ENCODE results near the gene COX10.

Gene COX10

DNA sequence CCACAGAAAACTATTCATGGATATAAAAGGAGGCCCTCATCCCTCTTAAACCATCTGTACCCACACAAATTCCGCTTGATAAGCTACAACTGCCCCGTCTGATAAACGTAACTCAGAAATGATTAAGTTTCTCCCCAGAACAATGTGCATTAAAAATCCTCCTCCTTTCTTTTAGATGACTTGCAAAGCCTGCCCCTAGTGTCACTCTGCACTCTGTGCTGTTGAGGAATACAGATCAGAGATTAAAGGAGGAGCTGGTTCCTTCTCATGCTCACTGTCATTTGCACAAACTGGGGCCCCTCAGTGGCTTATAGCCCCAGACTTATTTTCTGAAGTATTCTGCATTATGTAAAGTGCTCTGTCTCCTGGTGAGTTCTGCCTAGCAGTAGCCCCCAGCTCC, 134.1 kb downstream of the COX10 start:
- H3K4me3 ChIP-seq (ENCODE audit: low read length in 2 of 2), result no peak overlapping the region
- no peaks in the 10 kb centered on the region for H3K4me1 ChIP-seq (ENCODE audit: control insufficient read depth, insufficient read depth, low read length)
- peaks cover 11 to 16% of the 10 kb centered on the region in 2 donors for H3K36me3 ChIP-seq (ENCODE audit: control insufficient read depth in 2 of 2, insufficient read depth in 2 of 2, low read length in 2 of 2)
- H3K9me3 ChIP-seq (ENCODE audit: control insufficient read depth in 2 of 2, low read length in 2 of 2), result no peaks in the 10 kb centered on the region
- H3K27me3 ChIP-seq (ENCODE audit: control insufficient read depth in 1 of 2, insufficient read depth in 2 of 2, low read length in 2 of 2), result no peaks in the 10 kb centered on the region
- H3K27ac ChIP-seq (ENCODE audit: low read length), result no peak overlapping the region
- no peak overlapping the region for H3K9ac ChIP-seq (ENCODE audit: low read length in 2 of 2)

DNA sequence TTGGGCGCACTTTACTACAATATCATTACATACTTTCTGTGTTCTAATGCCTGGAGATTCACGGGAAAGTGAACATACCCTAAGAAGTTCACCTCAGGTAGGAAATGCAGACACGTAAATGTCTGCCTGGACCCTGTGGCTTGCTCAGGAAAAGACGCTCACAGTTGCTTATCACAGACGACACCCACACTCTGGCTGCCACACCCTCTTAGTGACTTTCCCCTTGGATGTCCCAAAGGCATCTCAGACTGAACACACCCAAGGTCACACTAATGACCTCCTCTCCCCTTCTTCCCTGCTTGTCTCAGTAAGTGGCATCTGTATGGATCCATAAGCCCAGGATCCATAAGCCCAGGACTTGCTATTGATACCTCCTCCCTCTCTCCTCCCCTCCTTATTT, 134.8 kb downstream of the COX10 start:
- H3K36me3 ChIP-seq (ENCODE audit: control insufficient read depth in 2 of 2, insufficient read depth in 2 of 2, low read length in 2 of 2), result peaks cover 11 to 20% of the 10 kb centered on the region in 2 donors
- H3K4me3 ChIP-seq (ENCODE audit: low read length in 2 of 2), result no peak overlapping the region
- no peaks in the 10 kb centered on the region for H3K27me3 ChIP-seq (ENCODE audit: control insufficient read depth in 1 of 2, insufficient read depth in 2 of 2, low read length in 2 of 2)
- no peak overlapping the region for H3K27ac ChIP-seq (ENCODE audit: low read length)
- H3K4me1 ChIP-seq (ENCODE audit: control insufficient read depth, insufficient read depth, low read length), result no peaks in the 10 kb centered on the region
- no peak overlapping the region for H3K9ac ChIP-seq (ENCODE audit: low read length in 2 of 2)
- no peaks in the 10 kb centered on the region for H3K9me3 ChIP-seq (ENCODE audit: control insufficient read depth in 2 of 2, low read length in 2 of 2)

- no peak overlapping the region for H3K9ac ChIP-seq (ENCODE audit: low read length in 2 of 2)
- H3K4me1 ChIP-seq (ENCODE audit: control insufficient read depth, insufficient read depth, low read length), result no peaks in the 10 kb centered on the region
- H3K9me3 ChIP-seq (ENCODE audit: control insufficient read depth in 2 of 2, low read length in 2 of 2), result no peaks in the 10 kb centered on the region
- no peak overlapping the region for H3K27ac ChIP-seq (ENCODE audit: low read length)
- no peak overlapping the region for H3K4me3 ChIP-seq (ENCODE audit: low read length in 2 of 2)
- no peaks in the 10 kb centered on the region for H3K27me3 ChIP-seq (ENCODE audit: control insufficient read depth in 1 of 2, insufficient read depth in 2 of 2, low read length in 2 of 2)
- peaks cover 14 to 24% of the 10 kb centered on the region in 2 donors for H3K36me3 ChIP-seq (ENCODE audit: control insufficient read depth in 2 of 2, insufficient read depth in 2 of 2, low read length in 2 of 2)
Measured at GRCh38 chr17:14204546-14204945, 135.2 kb downstream of the COX10 start.

DNA sequence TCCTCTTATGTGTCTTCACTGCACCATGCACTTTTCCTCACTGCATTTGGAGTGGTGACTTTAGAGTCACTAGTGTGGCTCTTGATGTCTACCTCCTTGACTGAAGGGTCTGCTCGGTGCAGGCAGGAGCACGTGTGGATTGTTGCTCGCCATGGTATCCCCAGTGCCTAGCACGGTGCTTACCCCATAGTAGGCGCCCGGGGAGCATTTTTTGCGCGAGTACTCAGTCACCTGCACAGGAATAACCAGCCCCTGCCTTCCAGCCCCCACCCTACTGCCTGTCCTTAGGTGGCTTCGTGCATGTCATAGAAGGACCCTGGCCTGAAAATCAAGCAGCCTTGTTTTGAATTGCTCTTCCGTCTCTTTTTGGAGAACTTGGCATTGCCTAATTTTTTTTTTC, 136.1 kb downstream of the COX10 start:
- H3K27ac ChIP-seq (ENCODE audit: low read length), result no peak overlapping the region
- peaks cover 17 to 25% of the 10 kb centered on the region in 2 donors for H3K36me3 ChIP-seq (ENCODE audit: control insufficient read depth in 2 of 2, insufficient read depth in 2 of 2, low read length in 2 of 2)
- no peak overlapping the region for H3K4me3 ChIP-seq (ENCODE audit: low read length in 2 of 2)
- no peaks in the 10 kb centered on the region for H3K9me3 ChIP-seq (ENCODE audit: control insufficient read depth in 2 of 2, low read length in 2 of 2)
- H3K4me1 ChIP-seq (ENCODE audit: control insufficient read depth, insufficient read depth, low read length), result no peaks in the 10 kb centered on the region
- no peak overlapping the region for H3K9ac ChIP-seq (ENCODE audit: low read length in 2 of 2)
- no peaks in the 10 kb centered on the region for H3K27me3 ChIP-seq (ENCODE audit: control insufficient read depth in 1 of 2, insufficient read depth in 2 of 2, low read length in 2 of 2)

DNA sequence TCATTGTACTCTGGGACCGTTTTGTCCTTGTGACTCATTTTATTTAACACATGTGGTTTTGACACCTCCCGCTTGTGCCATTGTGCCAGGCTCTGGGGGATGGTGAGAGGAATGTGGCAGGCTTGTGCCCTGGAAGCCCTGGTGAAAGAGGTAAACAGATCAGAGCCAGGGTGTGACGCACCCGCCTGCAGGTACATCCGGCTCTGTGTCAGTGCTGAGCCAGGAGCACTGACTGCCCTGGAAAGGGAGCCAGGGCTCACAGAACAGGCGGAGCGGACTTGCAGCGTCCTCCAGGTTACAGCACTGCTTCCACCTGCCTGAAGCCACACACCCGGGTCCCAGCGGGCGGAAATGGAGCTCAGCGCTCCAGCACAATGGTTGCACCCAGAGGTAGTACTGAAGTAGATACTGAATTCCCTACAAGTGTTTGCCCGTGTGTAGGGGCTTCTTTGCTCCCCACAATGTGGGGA, 136.7 kb downstream of the COX10 start:
- Histone ChIP-seq H3K27ac (ENCODE audit: low read length) (no peak overlapping the region), H3K4me1 (ENCODE audit: control insufficient read depth, insufficient read depth, low read length) (no peaks in the 10 kb centered on the region), H3K9me3 (ENCODE audit: control insufficient read depth in 2 of 2, low read length in 2 of 2) (no peaks in the 10 kb centered on the region), H3K27me3 (ENCODE audit: control insufficient read depth in 1 of 2, insufficient read depth in 2 of 2, low read length in 2 of 2) (no peaks in the 10 kb centered on the region), H3K9ac (ENCODE audit: low read length in 2 of 2) (no peak overlapping the region), H3K36me3 (ENCODE audit: control insufficient read depth in 2 of 2, insufficient read depth in 2 of 2, low read length in 2 of 2) (peaks cover 17 to 24% of the 10 kb centered on the region in 2 donors), H3K4me3 (ENCODE audit: low read length in 2 of 2) (no peak overlapping the region)

DNA sequence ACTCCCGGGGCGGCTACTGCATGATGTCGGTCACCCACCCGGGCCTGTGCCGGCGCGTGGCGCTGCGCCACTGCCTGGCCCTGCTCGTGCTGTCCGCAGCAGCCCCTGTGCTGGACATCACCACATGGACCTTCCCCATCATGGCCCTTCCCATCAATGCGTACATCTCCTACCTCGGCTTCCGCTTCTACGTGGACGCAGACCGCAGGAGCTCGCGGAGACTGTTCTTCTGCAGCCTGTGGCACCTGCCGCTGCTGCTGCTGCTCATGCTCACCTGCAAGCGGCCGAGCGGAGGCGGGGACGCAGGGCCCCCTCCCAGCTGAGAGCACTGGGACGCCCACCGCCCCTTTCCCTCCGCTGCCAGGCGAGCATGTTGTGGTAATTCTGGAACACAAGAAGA, 137.6 kb downstream of the COX10 start:
- H3K36me3 ChIP-seq (ENCODE audit: control insufficient read depth in 2 of 2, insufficient read depth in 2 of 2, low read length in 2 of 2), result peaks cover 17 to 24% of the 10 kb centered on the region in 2 donors
- no peaks in the 10 kb centered on the region for H3K4me1 ChIP-seq (ENCODE audit: control insufficient read depth, insufficient read depth, low read length)
- no peak overlapping the region for H3K4me3 ChIP-seq (ENCODE audit: low read length in 2 of 2)
- no peaks in the 10 kb centered on the region for H3K27me3 ChIP-seq (ENCODE audit: control insufficient read depth in 1 of 2, insufficient read depth in 2 of 2, low read length in 2 of 2)
- H3K9ac ChIP-seq (ENCODE audit: low read length in 2 of 2), result no peak overlapping the region
- no peaks in the 10 kb centered on the region for H3K9me3 ChIP-seq (ENCODE audit: control insufficient read depth in 2 of 2, low read length in 2 of 2)
- H3K27ac ChIP-seq (ENCODE audit: low read length), result no peak overlapping the region

DNA sequence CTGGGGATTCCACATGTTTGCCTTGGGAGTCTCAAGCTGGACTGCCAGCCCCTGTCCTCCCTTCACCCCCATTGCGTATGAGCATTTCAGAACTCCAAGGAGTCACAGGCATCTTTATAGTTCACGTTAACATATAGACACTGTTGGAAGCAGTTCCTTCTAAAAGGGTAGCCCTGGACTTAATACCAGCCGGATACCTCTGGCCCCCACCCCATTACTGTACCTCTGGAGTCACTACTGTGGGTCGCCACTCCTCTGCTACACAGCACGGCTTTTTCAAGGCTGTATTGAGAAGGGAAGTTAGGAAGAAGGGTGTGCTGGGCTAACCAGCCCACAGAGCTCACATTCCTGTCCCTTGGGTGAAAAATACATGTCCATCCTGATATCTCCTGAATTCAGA, 138.5 kb downstream of the COX10 start:
- H3K4me3 ChIP-seq (ENCODE audit: low read length in 2 of 2), result no peak overlapping the region
- H3K36me3 ChIP-seq (ENCODE audit: control insufficient read depth in 2 of 2, insufficient read depth in 2 of 2, low read length in 2 of 2), result peaks cover 17 to 24% of the 10 kb centered on the region in 2 donors
- no peaks in the 10 kb centered on the region for H3K27me3 ChIP-seq (ENCODE audit: control insufficient read depth in 1 of 2, insufficient read depth in 2 of 2, low read length in 2 of 2)
- no peaks in the 10 kb centered on the region for H3K4me1 ChIP-seq (ENCODE audit: control insufficient read depth, insufficient read depth, low read length)
- H3K9me3 ChIP-seq (ENCODE audit: control insufficient read depth in 2 of 2, low read length in 2 of 2), result no peaks in the 10 kb centered on the region
- no peak overlapping the region for H3K9ac ChIP-seq (ENCODE audit: low read length in 2 of 2)
- H3K27ac ChIP-seq (ENCODE audit: low read length), result no peak overlapping the region

DNA sequence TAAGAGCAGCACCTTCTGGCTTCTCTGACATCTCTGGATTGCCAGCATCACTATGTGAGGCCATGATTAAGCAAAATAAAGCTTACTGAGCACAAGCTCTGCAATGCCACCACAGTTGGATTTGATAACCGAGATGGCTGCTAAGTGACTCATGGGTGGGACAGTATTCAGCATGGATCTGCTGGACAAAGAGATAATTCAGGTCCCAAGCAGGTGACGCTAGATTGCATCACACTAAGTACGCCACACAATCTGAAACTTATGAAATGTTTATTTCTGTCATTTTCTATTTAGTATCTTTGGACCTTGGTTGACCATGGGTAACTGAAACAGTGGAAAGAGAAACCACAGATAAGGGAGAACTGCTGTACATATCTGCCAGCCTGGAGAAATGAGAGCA, 139.9 kb downstream of the COX10 start:
- H3K9ac ChIP-seq (ENCODE audit: low read length in 2 of 2), result no peak overlapping the region

GRCh38 chr17:14211246-14211645, 141.9 kb downstream of the COX10 start:
- Histone ChIP-seq H3K36me3 (ENCODE audit: control insufficient read depth in 2 of 2, insufficient read depth in 2 of 2, low read length in 2 of 2) (peaks cover 13 to 22% of the 10 kb centered on the region in 2 donors), H3K9me3 (ENCODE audit: control insufficient read depth in 2 of 2, low read length in 2 of 2) (no peaks in the 10 kb centered on the region), H3K27ac (ENCODE audit: low read length) (no peak overlapping the region)

More for the DNA sequence above, 139.9 kb downstream of the COX10 start:
- Histone ChIP-seq H3K27me3 (ENCODE audit: control insufficient read depth in 1 of 2, insufficient read depth in 2 of 2, low read length in 2 of 2) (no peaks in the 10 kb centered on the region), H3K9me3 (ENCODE audit: control insufficient read depth in 2 of 2, low read length in 2 of 2) (no peaks in the 10 kb centered on the region), H3K27ac (ENCODE audit: low read length) (no peak overlapping the region), H3K4me3 (ENCODE audit: low read length in 2 of 2) (no peak overlapping the region), H3K36me3 (ENCODE audit: control insufficient read depth in 2 of 2, insufficient read depth in 2 of 2, low read length in 2 of 2) (peaks cover 13 to 24% of the 10 kb centered on the region in 2 donors), H3K4me1 (ENCODE audit: control insufficient read depth, insufficient read depth, low read length) (no peaks in the 10 kb centered on the region)

GRCh38 chr17:14211801-14212200, 142.5 kb downstream of the COX10 start:
- H3K4me3 ChIP-seq (ENCODE audit: low read length in 2 of 2), result no peak overlapping the region
- H3K27ac ChIP-seq (ENCODE audit: low read length), result no peak overlapping the region
- H3K27me3 ChIP-seq (ENCODE audit: control insufficient read depth in 1 of 2, insufficient read depth in 2 of 2, low read length in 2 of 2), result no peaks in the 10 kb centered on the region
- H3K9ac ChIP-seq (ENCODE audit: low read length in 2 of 2), result no peak overlapping the region
- no peaks in the 10 kb centered on the region for H3K4me1 ChIP-seq (ENCODE audit: control insufficient read depth, insufficient read depth, low read length)
- peaks cover 13 to 22% of the 10 kb centered on the region in 2 donors for H3K36me3 ChIP-seq (ENCODE audit: control insufficient read depth in 2 of 2, insufficient read depth in 2 of 2, low read length in 2 of 2)
- no peaks in the 10 kb centered on the region for H3K9me3 ChIP-seq (ENCODE audit: control insufficient read depth in 2 of 2, low read length in 2 of 2)

More at GRCh38 chr17:14211246-14211645, 141.9 kb downstream of the COX10 start:
- H3K4me1 ChIP-seq (ENCODE audit: control insufficient read depth, insufficient read depth, low read length), result no peaks in the 10 kb centered on the region
- H3K9ac ChIP-seq (ENCODE audit: low read length in 2 of 2), result no peak overlapping the region
- H3K27me3 ChIP-seq (ENCODE audit: control insufficient read depth in 1 of 2, insufficient read depth in 2 of 2, low read length in 2 of 2), result no peaks in the 10 kb centered on the region
- no peak overlapping the region for H3K4me3 ChIP-seq (ENCODE audit: low read length in 2 of 2)

GRCh38 chr17:14212401-14212800, 143.1 kb downstream of the COX10 start:
- peaks cover 7 to 22% of the 10 kb centered on the region in 2 donors for H3K36me3 ChIP-seq (ENCODE audit: control insufficient read depth in 2 of 2, insufficient read depth in 2 of 2, low read length in 2 of 2)
- H3K9me3 ChIP-seq (ENCODE audit: control insufficient read depth in 2 of 2, low read length in 2 of 2), result no peaks in the 10 kb centered on the region
- no peak overlapping the region for H3K4me3 ChIP-seq (ENCODE audit: low read length in 2 of 2)
- no peaks in the 10 kb centered on the region for H3K27me3 ChIP-seq (ENCODE audit: control insufficient read depth in 1 of 2, insufficient read depth in 2 of 2, low read length in 2 of 2)
- H3K9ac ChIP-seq (ENCODE audit: low read length in 2 of 2), result no peak overlapping the region
- no peaks in the 10 kb centered on the region for H3K4me1 ChIP-seq (ENCODE audit: control insufficient read depth, insufficient read depth, low read length)
- H3K27ac ChIP-seq (ENCODE audit: low read length), result no peak overlapping the region

Measured in stomach smooth muscle (tissue), 2 donors.